CD14-positive monocyte (primary cell): Measurements from ENCODE around the gene LRRC4C. TPM values are rescaled to one million over a fixed set of nuclear protein-coding genes. Genes with fewer than 3 reads are reported as not detected.

Experiments
- DNase-seq, 3 donors: peaks; one replicate each; pipeline ENCODE4 v3.0.0-alpha.2; 2011 to 2022
- H2AFZ ChIP-seq: 2 replicates; pipeline ENCODE4 v1.6.0; 2012; ENCODE audit warnings: mild to moderate bottlenecking, low read depth, low read length, inconsistent platforms; ENCODE audit not compliant: insufficient read depth, poor library complexity, severe bottlenecking
- H3K27ac ChIP-seq, 2 donors: 1 replicate in 1 of 2; 2 replicates in 1 of 2; pipeline ENCODE4 v1.5.1; 2012 to 2013; ENCODE audit warnings: low read length in 2 of 2, control low read depth in 1 of 2, inconsistent platforms in 1 of 2, low read depth in 1 of 2, mild to moderate bottlenecking in 1 of 2
- H3K27me3 ChIP-seq, 2 donors: one replicate each; pipeline versions ENCODE4 v1.6.0 to v1.6.1; 2011 to 2013; ENCODE audit warnings: low read length in 2 of 2; ENCODE audit not compliant: control insufficient read depth in 2 of 2, insufficient read depth in 2 of 2
- H3K36me3 ChIP-seq, 2 donors: replicated peaks in 1 of 2; 1 replicate in 1 of 2; 2 replicates in 1 of 2; pipeline versions ENCODE4 v1.5.1 to v1.6.1; 2012 to 2013; ENCODE audit warnings: low read length in 2 of 2, control low read depth in 1 of 2, inconsistent platforms in 1 of 2, mild to moderate bottlenecking in 1 of 2; ENCODE audit not compliant: insufficient read depth in 2 of 2, control insufficient read depth in 1 of 2
- H3K4me1 ChIP-seq, 2 donors: 1 replicate in 1 of 2; 2 replicates in 1 of 2; pipeline versions ENCODE4 v1.5.1 to v1.6.1; 2012 to 2013; ENCODE audit warnings: low read length in 2 of 2, control low read depth in 1 of 2, inconsistent platforms in 1 of 2, mild to moderate bottlenecking in 1 of 2, moderate library complexity in 1 of 2; ENCODE audit not compliant: insufficient read depth in 2 of 2, control insufficient read depth in 1 of 2
- H3K4me2 ChIP-seq: replicated peaks from 2 replicates; pipeline ENCODE3; 2012; ENCODE audit warnings: low read length, moderate library complexity, mild to moderate bottlenecking; ENCODE audit not compliant: poor library complexity, severe bottlenecking; ENCODE audit errors: extremely low read depth
- H3K4me3 ChIP-seq, 3 experiments: fragments of 200-600 bp in 1 of 3; sonication (generic) in 1 of 3; replicated peaks in 1 of 3; 1 replicate in 2 of 3; 2 replicates in 1 of 3; pipeline ENCODE4 v1.5.1; 2011 to 2013; ENCODE audit warnings: low read length in 3 of 3, mild to moderate bottlenecking in 3 of 3, control low read depth in 2 of 3, low read depth in 2 of 3, inconsistent platforms in 1 of 3, moderate library complexity in 1 of 3
- H3K79me2 ChIP-seq: 2 replicates; pipeline ENCODE4 v1.6.0; 2012; ENCODE audit warnings: mild to moderate bottlenecking, control low read depth, inconsistent platforms, low read length, moderate library complexity; ENCODE audit not compliant: insufficient read depth
- H3K9ac ChIP-seq: 2 replicates; pipeline ENCODE4 v1.6.0; 2017; ENCODE audit warnings: low read length, mild to moderate bottlenecking; ENCODE audit not compliant: insufficient read depth, poor library complexity, severe bottlenecking
- H3K9me3 ChIP-seq, 2 donors: replicated peaks in 1 of 2; 1 replicate in 1 of 2; 2 replicates in 1 of 2; pipeline versions ENCODE4 v1.5.1 to v1.6.1; 2012 to 2013; ENCODE audit warnings: low read length in 2 of 2, control low read depth in 1 of 2; ENCODE audit not compliant: control insufficient read depth in 1 of 2, insufficient read depth in 1 of 2
- H4K20me1 ChIP-seq: 2 replicates; pipeline ENCODE4 v1.6.0; 2012; ENCODE audit warnings: mild to moderate bottlenecking, low read length, control low read depth, moderate library complexity; ENCODE audit not compliant: insufficient read depth
- H3K27ac Mint-ChIP-seq, 7 donors: one replicate each; pipeline ENCODE4 v1.8.0; 2020; ENCODE audit warnings: mild to moderate bottlenecking in 7 of 7, mixed read lengths in 7 of 7, moderate library complexity in 6 of 7, inconsistent platforms in 2 of 7
- H3K27me3 Mint-ChIP-seq, 3 donors: one replicate each; pipeline ENCODE4 v1.8.0; 2021 to 2022; ENCODE audit warnings: low read depth in 3 of 3, mild to moderate bottlenecking in 3 of 3, mixed read lengths in 3 of 3, moderate library complexity in 3 of 3, inconsistent platforms in 1 of 3
- H3K36me3 Mint-ChIP-seq, 2 donors: one replicate each; pipeline ENCODE4 v1.8.0; 2020; ENCODE audit warnings: mixed read lengths in 2 of 2, inconsistent platforms in 1 of 2, mild to moderate bottlenecking in 1 of 2
- H3K4me1 Mint-ChIP-seq: one replicate; pipeline ENCODE4 v1.8.0; 2020; ENCODE audit warnings: mild to moderate bottlenecking, mixed read lengths
- H3K4me3 Mint-ChIP-seq, 2 donors: one replicate each; pipeline ENCODE4 v1.8.0; 2020; ENCODE audit warnings: mild to moderate bottlenecking in 2 of 2, mixed read lengths in 2 of 2, moderate library complexity in 1 of 2
- H3K9me3 Mint-ChIP-seq, 7 donors: one replicate each; pipeline ENCODE4 v1.8.0; 2020 to 2022; ENCODE audit warnings: mixed read lengths in 7 of 7, mild to moderate bottlenecking in 6 of 7, moderate library complexity in 6 of 7, inconsistent platforms in 2 of 7
- WGBS: methylation state at CpG from one replicate; pipeline ENCODE4 v1.1.5; 2013; ENCODE audit warnings: missing lambda C conversion rate; ENCODE audit not compliant: insufficient coverage; 5-methylcytosine and 5-hydroxymethylcytosine counted together
- intact Hi-C, 2 donors: fragments of 100-400 bp; cut with micrococcal nuclease; formaldehyde crosslinking; loops; one replicate each; pipeline versions ENCODE4 v1.15.0 to v1.15.1; 2023
- polyA plus RNA-seq, 3 donors: library from polyadenylated mRNA; depleted of rRNA in 1 of 3; unstranded in 2 of 3; stranded (reverse) in 1 of 3; fragments of 300-500 nt in 2 of 3; fragments of >200 nt in 1 of 3; fragmentation: Illumina TruSeq in 2 of 3; gene quantifications; 1 replicate in 2 of 3; 2 replicates in 1 of 3; pipeline ENCODE4 v1.2.3, GENCODE V29; 2012 to 2021
- TF ChIP-seq, protein P1 (sequence below): fragments of 200-600 bp; IDR thresholded peaks from one replicate; pipeline ENCODE4 v1.8.0; 2022; ENCODE audit warnings: antibody characterized with exemption, mild to moderate bottlenecking

Gene LRRC4C
- polyA plus RNA-seq, 3 donors: not detected

DNA sequence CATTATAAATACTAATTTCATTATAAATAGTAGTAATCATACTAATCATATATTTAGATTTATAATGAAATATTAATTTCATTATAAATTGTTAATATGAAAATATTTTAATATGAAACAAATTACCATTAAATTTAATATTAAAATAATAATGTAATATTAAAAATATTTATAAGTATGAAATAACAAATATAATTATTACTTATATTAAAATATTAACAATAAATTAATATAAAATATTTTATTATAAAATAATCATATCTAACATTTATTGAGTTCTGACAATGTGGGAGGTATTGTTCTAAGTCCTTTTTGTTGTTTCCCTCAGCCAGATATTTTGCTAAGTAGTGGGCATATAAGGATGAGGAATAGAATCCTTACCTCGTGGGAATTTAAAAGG, 1341.4 kb downstream of the LRRC4C start:
- no peaks in the 10 kb centered on the region for H3K4me1 Mint-ChIP-seq
- H3K9ac ChIP-seq: no peak overlapping the region
- TF ChIP-seq, protein P1, sequence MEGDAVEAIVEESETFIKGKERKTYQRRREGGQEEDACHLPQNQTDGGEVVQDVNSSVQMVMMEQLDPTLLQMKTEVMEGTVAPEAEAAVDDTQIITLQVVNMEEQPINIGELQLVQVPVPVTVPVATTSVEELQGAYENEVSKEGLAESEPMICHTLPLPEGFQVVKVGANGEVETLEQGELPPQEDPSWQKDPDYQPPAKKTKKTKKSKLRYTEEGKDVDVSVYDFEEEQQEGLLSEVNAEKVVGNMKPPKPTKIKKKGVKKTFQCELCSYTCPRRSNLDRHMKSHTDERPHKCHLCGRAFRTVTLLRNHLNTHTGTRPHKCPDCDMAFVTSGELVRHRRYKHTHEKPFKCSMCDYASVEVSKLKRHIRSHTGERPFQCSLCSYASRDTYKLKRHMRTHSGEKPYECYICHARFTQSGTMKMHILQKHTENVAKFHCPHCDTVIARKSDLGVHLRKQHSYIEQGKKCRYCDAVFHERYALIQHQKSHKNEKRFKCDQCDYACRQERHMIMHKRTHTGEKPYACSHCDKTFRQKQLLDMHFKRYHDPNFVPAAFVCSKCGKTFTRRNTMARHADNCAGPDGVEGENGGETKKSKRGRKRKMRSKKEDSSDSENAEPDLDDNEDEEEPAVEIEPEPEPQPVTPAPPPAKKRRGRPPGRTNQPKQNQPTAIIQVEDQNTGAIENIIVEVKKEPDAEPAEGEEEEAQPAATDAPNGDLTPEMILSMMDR: no peak
- no peak overlapping the region for H3K4me2 ChIP-seq
- WGBS: no CpG with 5 or more reads among the region's 1 CpG
- no peak overlapping the region for H3K27ac ChIP-seq
- no peaks in the 10 kb centered on the region for H3K27me3 ChIP-seq
- no peaks in the 10 kb centered on the region for H3K4me1 ChIP-seq
- DNase-seq: no peak
- H3K4me3 Mint-ChIP-seq: no peak overlapping the region
- intact Hi-C loops: no loop called here
- H3K9me3 Mint-ChIP-seq: peaks cover 0 to 13% (median 9%) of the 10 kb centered on the region in 7 donors
- no peaks in the 10 kb centered on the region for H3K79me2 ChIP-seq
- H3K27ac Mint-ChIP-seq: no peak overlapping the region
- no peak overlapping the region for H3K4me3 ChIP-seq
- H3K9me3 ChIP-seq: peaks cover 8 to 15% of the 10 kb centered on the region in 2 donors
- no peaks in the 10 kb centered on the region for H3K36me3 Mint-ChIP-seq
- H3K36me3 ChIP-seq: no peaks in the 10 kb centered on the region
- H2AFZ ChIP-seq: no peak overlapping the region
- H3K27me3 Mint-ChIP-seq: peaks cover 0 to 2% (median 0%) of the 10 kb centered on the region in 3 donors
- H4K20me1 ChIP-seq: no peaks in the 10 kb centered on the region

DNA sequence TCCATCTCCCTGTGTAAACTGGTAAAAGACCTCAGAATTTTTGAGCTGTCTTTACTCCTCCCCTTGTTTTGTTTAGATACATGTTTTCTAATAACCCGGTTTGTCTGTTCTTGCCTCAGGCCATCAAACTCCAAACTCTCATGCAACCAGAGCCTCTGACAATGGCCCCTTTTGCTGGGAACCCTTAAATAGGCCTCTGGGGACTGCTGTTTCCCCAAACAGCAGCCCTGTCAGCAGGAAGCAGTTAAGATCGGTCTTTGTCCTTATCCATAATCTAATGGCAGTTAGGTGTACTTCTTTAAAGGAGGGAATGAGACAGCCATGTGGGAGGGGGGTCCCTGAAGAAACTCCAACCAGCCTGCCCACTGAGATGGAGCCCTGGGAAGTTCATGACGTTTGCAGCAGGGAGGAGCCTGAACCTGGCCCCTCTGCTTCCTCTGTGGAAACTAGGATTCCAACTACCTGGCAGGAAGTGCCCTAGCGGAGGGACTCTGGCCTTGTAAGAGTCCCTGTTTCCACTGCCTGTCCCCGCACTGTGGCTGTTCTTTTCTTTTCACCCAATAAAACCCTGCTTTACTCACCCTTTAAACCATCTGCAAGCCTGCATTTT, 1354.4 kb downstream of the LRRC4C start:
- H3K4me1 Mint-ChIP-seq: peaks cover 3% of the 10 kb centered on the region
- H3K36me3 Mint-ChIP-seq: no peaks in the 10 kb centered on the region
- TF ChIP-seq, protein P1: no peak
- Histone ChIP-seq H3K27ac (no peak overlapping the region), H3K9ac (no peak overlapping the region), H3K27me3 (no peaks in the 10 kb centered on the region), H4K20me1 (no peaks in the 10 kb centered on the region), H3K36me3 (no peaks in the 10 kb centered on the region), H3K4me2 (no peak overlapping the region), H2AFZ (no peak overlapping the region), H3K9me3 (peaks cover 0 to 6% of the 10 kb centered on the region in 2 donors), H3K4me1 (peaks cover under 1% of the 10 kb centered on the region in 2 donors), H3K4me3 (no peak overlapping the region), H3K79me2 (no peaks in the 10 kb centered on the region)
- H3K27ac Mint-ChIP-seq: no peak overlapping the region
- DNase-seq: no peak
- intact Hi-C loops: no loop called here
- peaks cover 6 to 17% (median 13%) of the 10 kb centered on the region in 7 donors for H3K9me3 Mint-ChIP-seq
- H3K27me3 Mint-ChIP-seq: no peaks in the 10 kb centered on the region
- 70% methylated on average over 2 of the region's 5 CpGs for WGBS
- H3K4me3 Mint-ChIP-seq: no peak overlapping the region
